Measurements from ENCODE around the gene GPX4. TPM values are rescaled to one million over a fixed set of nuclear protein-coding genes. Genes with fewer than 3 reads are reported as not detected.

Gene GPX4
- total RNA-seq, 6 experiments from 2014 or later = 204 to 389 (median 212) TPM

DNA sequence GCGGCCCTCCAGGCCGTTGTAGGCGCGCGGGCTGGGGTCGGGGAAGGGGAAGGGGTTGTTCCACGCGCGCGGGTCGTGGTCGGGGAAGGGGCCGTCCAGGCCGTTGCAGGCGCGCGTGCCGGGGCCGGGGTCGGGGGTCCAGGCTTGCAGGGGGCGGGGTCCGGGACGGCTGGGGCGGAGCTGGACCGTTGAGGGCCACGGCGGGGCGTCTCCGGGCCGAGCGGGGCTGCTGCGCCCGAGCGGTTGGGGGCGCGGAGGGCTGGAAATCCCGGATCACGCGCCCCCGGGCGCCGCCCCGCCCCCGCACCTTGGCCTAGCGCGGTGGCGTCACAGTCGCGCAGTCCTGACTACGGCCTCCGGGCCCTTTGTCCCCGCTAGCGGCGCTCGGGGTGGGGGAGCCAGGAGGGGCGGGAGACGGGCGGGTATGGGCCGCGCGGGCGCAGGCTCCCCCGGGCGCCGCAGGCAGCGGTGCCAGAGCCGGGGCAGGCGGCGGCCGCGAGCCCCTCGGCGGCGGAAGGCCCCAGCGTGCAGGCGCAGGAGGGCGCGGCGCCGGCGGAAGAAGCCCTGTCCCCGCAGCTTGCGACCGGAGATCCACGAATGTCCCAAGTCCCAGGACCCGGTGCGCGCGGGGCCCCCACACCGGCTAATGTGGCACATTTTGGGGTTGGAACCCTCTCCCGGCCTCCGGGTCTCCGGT lies 665 bp downstream of the GPX4 start:
- Histone ChIP-seq H3K4me3 (peak overlapping the region; percentile 68 to 79 (median 78)), H3K4me1 (peaks cover 2 to 35% (median 14%) of the 10 kb centered on the region in 4 donors), H3K36me3 (peaks cover 0 to 30% (median 12%) of the 10 kb centered on the region in 4 donors), H3K9me3 (no peaks in the 10 kb centered on the region), H3K27ac (peak overlapping the region; percentile 83 to 94 (median 92)), H3K27me3 (no peaks in the 10 kb centered on the region)
- WGBS (ENCODE audit: insufficient coverage, low coverage, low lambda C conversion rate, missing lambda C conversion rate) = 0% methylated on average over 1 of the region's 93 CpGs
- intact Hi-C loops (cut with DNase I) = no loop called here
- TF ChIP-seq, protein P1, sequence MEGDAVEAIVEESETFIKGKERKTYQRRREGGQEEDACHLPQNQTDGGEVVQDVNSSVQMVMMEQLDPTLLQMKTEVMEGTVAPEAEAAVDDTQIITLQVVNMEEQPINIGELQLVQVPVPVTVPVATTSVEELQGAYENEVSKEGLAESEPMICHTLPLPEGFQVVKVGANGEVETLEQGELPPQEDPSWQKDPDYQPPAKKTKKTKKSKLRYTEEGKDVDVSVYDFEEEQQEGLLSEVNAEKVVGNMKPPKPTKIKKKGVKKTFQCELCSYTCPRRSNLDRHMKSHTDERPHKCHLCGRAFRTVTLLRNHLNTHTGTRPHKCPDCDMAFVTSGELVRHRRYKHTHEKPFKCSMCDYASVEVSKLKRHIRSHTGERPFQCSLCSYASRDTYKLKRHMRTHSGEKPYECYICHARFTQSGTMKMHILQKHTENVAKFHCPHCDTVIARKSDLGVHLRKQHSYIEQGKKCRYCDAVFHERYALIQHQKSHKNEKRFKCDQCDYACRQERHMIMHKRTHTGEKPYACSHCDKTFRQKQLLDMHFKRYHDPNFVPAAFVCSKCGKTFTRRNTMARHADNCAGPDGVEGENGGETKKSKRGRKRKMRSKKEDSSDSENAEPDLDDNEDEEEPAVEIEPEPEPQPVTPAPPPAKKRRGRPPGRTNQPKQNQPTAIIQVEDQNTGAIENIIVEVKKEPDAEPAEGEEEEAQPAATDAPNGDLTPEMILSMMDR (IDR thresholded peaks at IDR 0.05) = peak in 1 of 4 donors; percentile 11
- peak; percentile 14 for TF ChIP-seq POLR2A (IDR thresholded peaks at IDR 0.05)
- DNase-seq = peak; percentile 87 to 88 (median 88)
- ATAC-seq = peak; percentile 18 to 56 (median 41)

DNA sequence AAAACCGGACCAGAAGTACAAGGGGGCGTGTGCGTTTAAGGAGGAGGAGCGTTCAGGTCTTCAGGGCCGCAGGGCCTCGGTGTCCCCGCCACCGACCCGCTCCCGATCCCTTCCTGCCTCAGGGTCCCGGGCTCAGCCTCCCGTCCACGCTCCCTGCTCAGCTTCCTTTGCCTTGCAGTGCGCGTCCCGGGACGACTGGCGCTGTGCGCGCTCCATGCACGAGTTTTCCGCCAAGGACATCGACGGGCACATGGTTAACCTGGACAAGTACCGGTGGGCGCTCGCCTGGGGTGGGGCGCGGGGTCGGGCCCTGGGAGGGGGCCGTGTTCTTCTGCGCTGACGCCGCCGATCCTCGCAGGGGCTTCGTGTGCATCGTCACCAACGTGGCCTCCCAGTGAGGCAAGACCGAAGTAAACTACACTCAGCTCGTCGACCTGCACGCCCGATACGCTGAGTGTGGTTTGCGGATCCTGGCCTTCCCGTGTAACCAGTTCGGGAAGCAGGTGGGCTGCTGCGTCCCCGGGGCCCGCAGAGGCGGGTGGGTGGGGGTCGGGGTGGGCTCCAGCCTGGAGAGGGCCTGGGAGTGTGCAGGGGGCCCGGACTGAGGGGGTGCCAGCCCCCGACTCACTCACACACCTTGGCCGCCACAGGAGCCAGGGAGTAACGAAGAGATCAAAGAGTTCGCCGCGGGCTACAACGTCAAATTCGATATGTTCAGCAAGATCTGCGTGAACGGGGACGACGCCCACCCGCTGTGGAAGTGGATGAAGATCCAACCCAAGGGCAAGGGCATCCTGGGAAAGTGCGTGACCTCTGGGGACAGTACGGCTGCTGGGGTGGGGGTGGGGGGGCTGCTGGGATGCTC lies 1.4 kb downstream of the GPX4 start:
- 10% methylated on average over 2 of the region's 69 CpGs for WGBS (ENCODE audit: insufficient coverage, low coverage, low lambda C conversion rate, missing lambda C conversion rate)
- H3K4me1 ChIP-seq = peaks cover 2 to 31% (median 14%) of the 10 kb centered on the region in 4 donors

GRCh38 chr19:1105873-1106840 lies 2.4 kb downstream of the GPX4 start:
- Histone ChIP-seq H3K27me3 (no peaks in the 10 kb centered on the region), H3K36me3 (peaks cover 0 to 32% (median 14%) of the 10 kb centered on the region in 4 donors), H3K27ac (no peak overlapping the region), H3K9me3 (no peaks in the 10 kb centered on the region), H3K4me3 (no peak overlapping the region), H3K4me1 (peaks cover 2 to 30% (median 14%) of the 10 kb centered on the region in 4 donors)
- no CpG with 5 or more reads among the region's 32 CpGs for WGBS (ENCODE audit: insufficient coverage, low coverage, low lambda C conversion rate, missing lambda C conversion rate)
- ATAC-seq = no peak
- intact Hi-C loops (cut with DNase I) = no loop called here
- no peak for DNase-seq
- TF ChIP-seq, protein P1 (IDR thresholded peaks at IDR 0.05) = no peak
- TF ChIP-seq POLR2A (IDR thresholded peaks at IDR 0.05) = no peak

More for the DNA sequence above, 1.4 kb downstream of the GPX4 start:
- Histone ChIP-seq H3K27me3 (no peaks in the 10 kb centered on the region), H3K27ac (peak overlapping the region; percentile 83 to 94 (median 92)), H3K9me3 (no peaks in the 10 kb centered on the region), H3K4me3 (peak overlapping the region; percentile 68 to 79 (median 78)), H3K36me3 (peaks cover 0 to 30% (median 12%) of the 10 kb centered on the region in 4 donors)
- TF ChIP-seq, protein P1 (IDR thresholded peaks at IDR 0.05) = no peak
- no peak for TF ChIP-seq POLR2A (IDR thresholded peaks at IDR 0.05)
- no peak for ATAC-seq
- DNase-seq = no peak
- intact Hi-C loops (cut with DNase I) = no loop called here
